ENCODE data around the gene CCR8.

DNA sequence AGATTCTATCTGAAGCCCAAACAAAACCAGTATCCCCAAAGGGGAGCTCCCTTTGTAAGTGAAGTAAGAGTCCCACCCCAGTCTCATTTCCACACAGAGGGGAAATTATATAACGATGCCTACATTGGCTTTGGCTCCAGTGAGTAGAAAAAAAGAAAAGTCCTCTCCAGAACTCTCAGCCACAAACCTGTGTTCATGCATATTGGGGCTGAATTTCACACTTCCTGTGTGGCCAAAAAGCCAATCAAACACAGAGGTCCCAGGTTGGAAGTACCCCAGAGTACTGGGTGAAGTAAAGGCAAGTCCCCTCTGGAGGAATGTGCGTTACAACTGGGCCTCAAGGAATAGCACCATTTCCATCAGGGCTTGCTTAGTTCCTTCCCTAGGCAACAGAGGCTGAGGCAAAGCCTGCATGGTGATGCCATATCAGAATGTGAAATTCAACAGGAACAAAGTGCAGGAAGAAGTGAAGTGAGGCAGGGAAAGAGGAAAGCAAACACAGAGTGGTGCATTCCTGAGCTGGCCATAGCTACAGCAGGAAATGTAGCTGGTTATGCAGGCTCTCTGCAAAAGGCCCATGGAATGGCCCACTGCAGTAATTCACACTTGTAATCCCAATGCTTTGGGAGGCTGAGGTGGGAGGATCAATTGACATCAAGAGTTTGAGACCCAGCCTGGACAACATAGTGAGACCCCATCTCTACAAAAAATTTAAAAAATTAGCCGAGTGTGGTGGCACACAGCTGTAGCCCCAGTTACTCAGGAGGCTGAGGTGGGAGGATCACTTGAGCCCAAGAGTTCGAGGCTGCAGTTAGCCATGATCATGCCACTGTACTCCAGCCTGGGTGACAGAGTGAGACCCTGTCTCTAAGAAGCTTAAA lies 33.1 kb upstream of the CCR8 start:
- TF ChIP-seq, protein P1, sequence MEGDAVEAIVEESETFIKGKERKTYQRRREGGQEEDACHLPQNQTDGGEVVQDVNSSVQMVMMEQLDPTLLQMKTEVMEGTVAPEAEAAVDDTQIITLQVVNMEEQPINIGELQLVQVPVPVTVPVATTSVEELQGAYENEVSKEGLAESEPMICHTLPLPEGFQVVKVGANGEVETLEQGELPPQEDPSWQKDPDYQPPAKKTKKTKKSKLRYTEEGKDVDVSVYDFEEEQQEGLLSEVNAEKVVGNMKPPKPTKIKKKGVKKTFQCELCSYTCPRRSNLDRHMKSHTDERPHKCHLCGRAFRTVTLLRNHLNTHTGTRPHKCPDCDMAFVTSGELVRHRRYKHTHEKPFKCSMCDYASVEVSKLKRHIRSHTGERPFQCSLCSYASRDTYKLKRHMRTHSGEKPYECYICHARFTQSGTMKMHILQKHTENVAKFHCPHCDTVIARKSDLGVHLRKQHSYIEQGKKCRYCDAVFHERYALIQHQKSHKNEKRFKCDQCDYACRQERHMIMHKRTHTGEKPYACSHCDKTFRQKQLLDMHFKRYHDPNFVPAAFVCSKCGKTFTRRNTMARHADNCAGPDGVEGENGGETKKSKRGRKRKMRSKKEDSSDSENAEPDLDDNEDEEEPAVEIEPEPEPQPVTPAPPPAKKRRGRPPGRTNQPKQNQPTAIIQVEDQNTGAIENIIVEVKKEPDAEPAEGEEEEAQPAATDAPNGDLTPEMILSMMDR (IDR thresholded peaks at IDR 0.05), result no peak
- TF ChIP-seq EZH2 (IDR thresholded peaks at IDR 0.05), result no peak
- no peak for TF ChIP-seq EZH2phosphoT487 (IDR thresholded peaks at IDR 0.05)
